Measurements from ENCODE around the gene AURKAIP1. TPM values are rescaled to one million over a fixed set of nuclear protein-coding genes. Genes with fewer than 3 reads are reported as not detected.

AURKAIP1 gene
- total and polyA plus RNA-seq, 3 donors from 2014 or later = 224 to 328 (median 313) TPM

DNA sequence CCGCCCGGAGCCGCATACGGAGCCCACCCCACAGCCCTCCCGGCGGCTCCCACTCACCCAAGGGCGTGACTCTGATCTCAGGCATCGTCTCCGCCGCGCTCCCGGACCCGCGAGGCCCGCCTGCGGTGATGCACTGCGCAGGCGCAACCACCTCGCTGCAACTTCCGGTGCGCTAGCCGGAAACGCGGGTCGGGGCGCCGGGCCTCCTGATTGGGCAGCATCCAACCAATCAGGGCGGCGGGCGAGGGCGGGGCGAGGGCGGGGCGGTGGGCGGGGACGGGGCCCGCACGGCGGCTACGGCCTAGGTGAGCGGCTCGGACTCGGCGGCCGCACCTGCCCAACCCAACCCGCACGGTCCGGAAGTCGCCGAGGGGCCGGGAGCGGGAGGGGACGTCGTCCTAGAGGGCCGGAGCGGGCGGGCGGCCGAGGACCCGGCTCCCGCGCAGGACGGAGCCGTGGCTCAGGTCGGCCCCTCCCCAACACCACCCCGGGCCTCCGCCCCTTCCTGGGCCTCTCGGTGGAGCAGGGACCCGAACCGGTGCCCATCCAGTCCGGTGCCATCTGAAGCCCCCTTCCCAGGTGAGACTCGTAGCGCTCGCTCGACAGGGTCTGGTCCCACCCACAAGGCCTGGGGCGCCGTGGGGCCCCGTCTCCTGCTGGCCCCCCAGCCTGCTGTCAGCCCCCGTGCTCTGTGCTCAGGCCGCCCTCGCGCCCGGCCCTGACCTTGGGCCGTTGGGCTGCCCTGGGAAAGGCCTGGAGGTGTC is 50.3 kb downstream of the AURKAIP1 start, which contains the start of the genes CPTP and INTS11:
TSS of gene CPTP (plus strand) at position 279 of the 764 bp plus-strand sequence. CDS start 2,109 bp downstream, outside the sequence.
TSS of gene INTS11 (minus strand) at position 137 of the 764 bp plus-strand sequence. CDS start at position 85, 52 bp downstream.
- Histone ChIP-seq H3K36me3 (ENCODE audit: low read depth, missing control alignments) (no peaks in the 10 kb centered on the region), H3K27me3 (no peaks in the 10 kb centered on the region), H3K9me3 (no peaks in the 10 kb centered on the region), H3K4me1 (peaks cover 22% of the 10 kb centered on the region), H3K4me3 (peak within 1 kb of the TSS; percentile 86 to 96), H3K27ac (peak within 1 kb of the TSS; percentile 70 to 76)
- no peak for TF ChIP-seq POLR2A (IDR thresholded peaks at IDR 0.05)
- TF ChIP-seq, protein P1, sequence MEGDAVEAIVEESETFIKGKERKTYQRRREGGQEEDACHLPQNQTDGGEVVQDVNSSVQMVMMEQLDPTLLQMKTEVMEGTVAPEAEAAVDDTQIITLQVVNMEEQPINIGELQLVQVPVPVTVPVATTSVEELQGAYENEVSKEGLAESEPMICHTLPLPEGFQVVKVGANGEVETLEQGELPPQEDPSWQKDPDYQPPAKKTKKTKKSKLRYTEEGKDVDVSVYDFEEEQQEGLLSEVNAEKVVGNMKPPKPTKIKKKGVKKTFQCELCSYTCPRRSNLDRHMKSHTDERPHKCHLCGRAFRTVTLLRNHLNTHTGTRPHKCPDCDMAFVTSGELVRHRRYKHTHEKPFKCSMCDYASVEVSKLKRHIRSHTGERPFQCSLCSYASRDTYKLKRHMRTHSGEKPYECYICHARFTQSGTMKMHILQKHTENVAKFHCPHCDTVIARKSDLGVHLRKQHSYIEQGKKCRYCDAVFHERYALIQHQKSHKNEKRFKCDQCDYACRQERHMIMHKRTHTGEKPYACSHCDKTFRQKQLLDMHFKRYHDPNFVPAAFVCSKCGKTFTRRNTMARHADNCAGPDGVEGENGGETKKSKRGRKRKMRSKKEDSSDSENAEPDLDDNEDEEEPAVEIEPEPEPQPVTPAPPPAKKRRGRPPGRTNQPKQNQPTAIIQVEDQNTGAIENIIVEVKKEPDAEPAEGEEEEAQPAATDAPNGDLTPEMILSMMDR (IDR thresholded peaks at IDR 0.05) = no peak
- DNase-seq = peak; percentile 93
- intact Hi-C loops (cut with DNase I; ENCODE audit: low total_unique reads) = no loop called here
- 0% methylated on average over 60 of the region's 84 CpGs; no CpG with 5 or more reads in 1 of the 2 donors for WGBS, 2 donors

DNA sequence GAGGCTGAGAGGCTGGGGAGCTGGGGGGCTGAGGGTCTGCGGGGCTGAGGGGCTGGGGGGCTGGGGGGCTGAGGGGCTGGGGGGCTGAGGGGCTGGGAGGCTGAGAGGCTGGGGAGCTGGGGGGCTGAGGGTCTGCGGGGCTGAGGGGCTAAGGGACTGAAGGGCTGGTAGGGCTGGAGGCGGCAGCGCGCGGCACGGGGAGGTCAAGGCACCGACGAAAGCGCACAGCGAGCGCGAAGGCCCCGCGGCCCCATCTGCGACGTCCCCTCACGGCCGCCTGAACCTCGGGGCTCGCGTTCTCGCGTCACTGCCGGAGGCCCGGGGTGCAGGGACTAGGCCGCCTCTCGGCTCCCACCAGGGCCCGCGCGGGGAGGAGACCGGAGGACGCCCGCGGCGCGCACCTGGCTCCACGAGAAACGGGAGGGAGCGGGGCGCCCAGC is 50.9 kb downstream of the AURKAIP1 start:
- TF ChIP-seq POLR2A (IDR thresholded peaks at IDR 0.05) = no peak
- TF ChIP-seq, protein P1 (IDR thresholded peaks at IDR 0.05) = no peak
- no peaks in the 10 kb centered on the region for H3K36me3 ChIP-seq (ENCODE audit: low read depth, missing control alignments)
- DNase-seq = no peak
- 1 to 2% methylated on average over 13 to 40 of the region's 41 CpGs for WGBS, 2 donors
- no peaks in the 10 kb centered on the region for H3K27me3 ChIP-seq
- peak overlapping the region; percentile 70 to 76 for H3K27ac ChIP-seq
- intact Hi-C loops (cut with DNase I; ENCODE audit: low total_unique reads) = no loop called here
- H3K9me3 ChIP-seq = no peaks in the 10 kb centered on the region
- H3K4me3 ChIP-seq = peak overlapping the region; percentile 86 to 96
- peaks cover 22% of the 10 kb centered on the region for H3K4me1 ChIP-seq

Small RNAs within 50 kb of the gene (microRNA-seq; reads per million reads assigned to microRNA genes)
- gene MIR6808 (ENCODE audit: borderline number of aligned reads in 2 of 2, borderline replicate concordance in 1 of 2) = 0 reads per million in 2 donors

Other genes with a start within 250 kb of the AURKAIP1 start
- gene TTLL10, start 201.3 kb downstream of the AURKAIP1 start, total RNA-seq = 10 to 100 TPM; 20.4 to 58.0 TPM
- 44.9 TPM for gene TTLL10, start 201.3 kb downstream of the AURKAIP1 start, polyA plus RNA-seq (ENCODE audit: insufficient read depth, low read depth, low replicate concordance)
- not detected for gene TNFRSF18, start 168.6 kb downstream of the AURKAIP1 start, total RNA-seq
- gene TNFRSF18, start 168.6 kb downstream of the AURKAIP1 start, polyA plus RNA-seq (ENCODE audit: insufficient read depth, low read depth, low replicate concordance) = 0.67 TPM
- gene TNFRSF4, start 161.1 kb downstream of the AURKAIP1 start, total RNA-seq = 1 to 10 TPM in 1 of 2 donors, under 1 TPM in 1; 0.87 to 1.4 TPM
- 0.80 TPM for gene TNFRSF4, start 161.1 kb downstream of the AURKAIP1 start, polyA plus RNA-seq (ENCODE audit: insufficient read depth, low read depth, low replicate concordance)
- 100 to 1,000 TPM; 146 to 158 TPM for gene SDF4, start 143.2 kb downstream of the AURKAIP1 start, total RNA-seq
- gene SDF4, start 143.2 kb downstream of the AURKAIP1 start, polyA plus RNA-seq (ENCODE audit: insufficient read depth, low read depth, low replicate concordance) = 167 TPM
- 10 to 100 TPM; 26.1 to 37.3 TPM for gene B3GALT6, start 143.0 kb downstream of the AURKAIP1 start, total RNA-seq
- 8.5 TPM for gene B3GALT6, start 143.0 kb downstream of the AURKAIP1 start, polyA plus RNA-seq (ENCODE audit: insufficient read depth, low read depth, low replicate concordance)
- 1 to 10 TPM; 4.7 to 7.7 TPM for gene C1QTNF12, start 128.5 kb downstream of the AURKAIP1 start, total RNA-seq
- 2.7 TPM for gene C1QTNF12, start 128.5 kb downstream of the AURKAIP1 start, polyA plus RNA-seq (ENCODE audit: insufficient read depth, low read depth, low replicate concordance)
- 100 to 1,000 TPM; 133 to 139 TPM for gene UBE2J2, start 101.4 kb downstream of the AURKAIP1 start, total RNA-seq
- 203 TPM for gene UBE2J2, start 101.4 kb downstream of the AURKAIP1 start, polyA plus RNA-seq (ENCODE audit: insufficient read depth, low read depth, low replicate concordance)
- gene SCNN1D, start 94.8 kb downstream of the AURKAIP1 start, total RNA-seq = 10 to 100 TPM; 49.9 to 58.7 TPM
- 21.0 TPM for gene SCNN1D, start 94.8 kb downstream of the AURKAIP1 start, polyA plus RNA-seq (ENCODE audit: insufficient read depth, low read depth, low replicate concordance)
- gene ACAP3, start 67.3 kb downstream of the AURKAIP1 start, total RNA-seq = 10 to 100 TPM; 53.0 to 62.7 TPM
- gene ACAP3, start 67.3 kb downstream of the AURKAIP1 start, polyA plus RNA-seq (ENCODE audit: insufficient read depth, low read depth, low replicate concordance) = 16.8 TPM
- 10 to 100 TPM; 35.4 to 39.0 TPM for gene PUSL1, start 66.6 kb downstream of the AURKAIP1 start, total RNA-seq
- 12.4 TPM for gene PUSL1, start 66.6 kb downstream of the AURKAIP1 start, polyA plus RNA-seq (ENCODE audit: insufficient read depth, low read depth, low replicate concordance)
- gene INTS11, start 50.5 kb downstream of the AURKAIP1 start, total RNA-seq = 100 to 1,000 TPM; 220 to 232 TPM
- gene INTS11, start 50.5 kb downstream of the AURKAIP1 start, polyA plus RNA-seq (ENCODE audit: insufficient read depth, low read depth, low replicate concordance) = 213 TPM
- 10 to 100 TPM; 64.4 to 82.3 TPM for gene CPTP, start 50.4 kb downstream of the AURKAIP1 start, total RNA-seq
- 129 TPM for gene CPTP, start 50.4 kb downstream of the AURKAIP1 start, polyA plus RNA-seq (ENCODE audit: insufficient read depth, low read depth, low replicate concordance)
- 1 to 10 TPM; 1.5 TPM for gene TAS1R3, start 43.9 kb downstream of the AURKAIP1 start, total RNA-seq
- gene TAS1R3, start 43.9 kb downstream of the AURKAIP1 start, polyA plus RNA-seq (ENCODE audit: insufficient read depth, low read depth, low replicate concordance) = 0.66 TPM
- 100 to 1,000 TPM; 169 to 183 TPM for gene DVL1, start 25.8 kb downstream of the AURKAIP1 start, total RNA-seq
- 65.8 TPM for gene DVL1, start 25.8 kb downstream of the AURKAIP1 start, polyA plus RNA-seq (ENCODE audit: insufficient read depth, low read depth, low replicate concordance)
- 100 to 1,000 TPM in 1 of 2 donors, 10 to 100 TPM in 1; 60.2 to 102 TPM for gene MXRA8, start 16.7 kb downstream of the AURKAIP1 start, total RNA-seq
- 63.3 TPM for gene MXRA8, start 16.7 kb downstream of the AURKAIP1 start, polyA plus RNA-seq (ENCODE audit: insufficient read depth, low read depth, low replicate concordance)
- gene CCNL2, start 24.1 kb upstream of the AURKAIP1 start, total RNA-seq = 100 to 1,000 TPM; 204 to 209 TPM
- gene CCNL2, start 24.1 kb upstream of the AURKAIP1 start, polyA plus RNA-seq (ENCODE audit: insufficient read depth, low read depth, low replicate concordance) = 90.9 TPM
- 100 to 1,000 TPM; 104 to 123 TPM for gene MRPL20, start 32.1 kb upstream of the AURKAIP1 start, total RNA-seq
- gene MRPL20, start 32.1 kb upstream of the AURKAIP1 start, polyA plus RNA-seq (ENCODE audit: insufficient read depth, low read depth, low replicate concordance) = 110 TPM
- gene ANKRD65, start 46.1 kb upstream of the AURKAIP1 start, total RNA-seq = 10 to 100 TPM; 10.4 to 14.7 TPM
- gene ANKRD65, start 46.1 kb upstream of the AURKAIP1 start, polyA plus RNA-seq (ENCODE audit: insufficient read depth, low read depth, low replicate concordance) = 10.0 TPM
- gene VWA1, start 60.5 kb upstream of the AURKAIP1 start, total RNA-seq = 10 to 100 TPM; 64.0 to 90.6 TPM
- 46.6 TPM for gene VWA1, start 60.5 kb upstream of the AURKAIP1 start, polyA plus RNA-seq (ENCODE audit: insufficient read depth, low read depth, low replicate concordance)
- 1 to 10 TPM; 1.3 to 3.0 TPM for gene ATAD3C, start 74.5 kb upstream of the AURKAIP1 start, total RNA-seq
- gene ATAD3C, start 74.5 kb upstream of the AURKAIP1 start, polyA plus RNA-seq (ENCODE audit: insufficient read depth, low read depth, low replicate concordance) = 1.5 TPM
- 10 to 100 TPM; 46.3 to 55.6 TPM for gene ATAD3B, start 96.6 kb upstream of the AURKAIP1 start, total RNA-seq
- gene ATAD3B, start 96.6 kb upstream of the AURKAIP1 start, polyA plus RNA-seq (ENCODE audit: insufficient read depth, low read depth, low replicate concordance) = 19.1 TPM
- 10 to 100 TPM; 35.7 to 37.4 TPM for gene ATAD3A, start 137.0 kb upstream of the AURKAIP1 start, total RNA-seq
- 22.0 TPM for gene ATAD3A, start 137.0 kb upstream of the AURKAIP1 start, polyA plus RNA-seq (ENCODE audit: insufficient read depth, low read depth, low replicate concordance)
- 1 to 10 TPM; 3.6 to 6.3 TPM for gene TMEM240, start 165.4 kb upstream of the AURKAIP1 start, total RNA-seq
- gene TMEM240, start 165.4 kb upstream of the AURKAIP1 start, polyA plus RNA-seq (ENCODE audit: insufficient read depth, low read depth, low replicate concordance) = 4.3 TPM
- 100 to 1,000 TPM; 146 to 158 TPM for gene SSU72, start 199.7 kb upstream of the AURKAIP1 start, total RNA-seq
- gene SSU72, start 199.7 kb upstream of the AURKAIP1 start, polyA plus RNA-seq (ENCODE audit: insufficient read depth, low read depth, low replicate concordance) = 67.0 TPM
- gene FNDC10, start 224.9 kb upstream of the AURKAIP1 start, total RNA-seq = 10 to 100 TPM; 36.8 to 54.0 TPM
- 15.5 TPM for gene FNDC10, start 224.9 kb upstream of the AURKAIP1 start, polyA plus RNA-seq (ENCODE audit: insufficient read depth, low read depth, low replicate concordance)
- gene MIB2, start 240.3 kb upstream of the AURKAIP1 start, total RNA-seq = 100 to 1,000 TPM; 154 to 172 TPM
- gene MIB2, start 240.3 kb upstream of the AURKAIP1 start, polyA plus RNA-seq (ENCODE audit: insufficient read depth, low read depth, low replicate concordance) = 38.7 TPM

All from testis (tissue), 3 donors.